ENCODE measurements around the gene BFSP2. TPM values are rescaled to one million over a fixed set of nuclear protein-coding genes. Genes with fewer than 3 reads are reported as not detected.

BFSP2 gene
- total RNA-seq, 1 donor from 2014 or later = not detected

- DNase-seq (ENCODE audit: low spot score) = no peak
- intact Hi-C loops (cut with DNase I) = no loop called here
Observed at GRCh38 chr3:133381346-133382109, 18.3 kb upstream of the BFSP2 start.

GRCh38 chr3:133383175-133383574, 16.7 kb upstream of the BFSP2 start:
- intact Hi-C loops (cut with DNase I) = no loop called here
- DNase-seq (ENCODE audit: low spot score) = no peak

GRCh38 chr3:133383741-133384140, 16.1 kb upstream of the BFSP2 start:
- intact Hi-C loops (cut with DNase I) = loop anchor here (2.0 kb wide), 2 partner anchors 343 to 653 kb away; no protein-coding TSS in a partner anchor
- DNase-seq (ENCODE audit: low spot score) = no peak

GRCh38 chr3:133384331-133385027, 15.4 kb upstream of the BFSP2 start:
- intact Hi-C loops (cut with DNase I) = loop anchor here (2.0 kb wide), 2 partner anchors 344 to 654 kb away; no protein-coding TSS in a partner anchor
- DNase-seq (ENCODE audit: low spot score) = no peak

GRCh38 chr3:133386876-133387275, 13.0 kb upstream of the BFSP2 start:
- intact Hi-C loops (cut with DNase I) = no loop called here
- no peak for DNase-seq (ENCODE audit: low spot score)

GRCh38 chr3:133387341-133387740, 12.5 kb upstream of the BFSP2 start:
- intact Hi-C loops (cut with DNase I) = no loop called here
- no peak for DNase-seq (ENCODE audit: low spot score)

GRCh38 chr3:133388696-133389395, 11.0 kb upstream of the BFSP2 start:
- no peak for DNase-seq (ENCODE audit: low spot score)
- intact Hi-C loops (cut with DNase I) = no loop called here

GRCh38 chr3:133390715-133391114, 9.1 kb upstream of the BFSP2 start:
- DNase-seq (ENCODE audit: low spot score) = no peak
- intact Hi-C loops (cut with DNase I) = no loop called here

GRCh38 chr3:133393204-133393603, 6.7 kb upstream of the BFSP2 start:
- no peak for DNase-seq (ENCODE audit: low spot score)
- intact Hi-C loops (cut with DNase I) = no loop called here

GRCh38 chr3:133393691-133394474, 6.0 kb upstream of the BFSP2 start:
- no peak for DNase-seq (ENCODE audit: low spot score)
- intact Hi-C loops (cut with DNase I) = no loop called here

GRCh38 chr3:133394561-133395311, 5.1 kb upstream of the BFSP2 start:
- intact Hi-C loops (cut with DNase I) = no loop called here
- no peak for DNase-seq (ENCODE audit: low spot score)

GRCh38 chr3:133396906-133397305, 3.0 kb upstream of the BFSP2 start:
- intact Hi-C loops (cut with DNase I) = no loop called here
- no peak for DNase-seq (ENCODE audit: low spot score)

- intact Hi-C loops (cut with DNase I) = no loop called here
- no peak for DNase-seq (ENCODE audit: low spot score)
Observed at GRCh38 chr3:133401374-133402135, 1.7 kb downstream of the BFSP2 start.

GRCh38 chr3:133404920-133405319, 5.1 kb downstream of the BFSP2 start:
- intact Hi-C loops (cut with DNase I) = no loop called here
- no peak for DNase-seq (ENCODE audit: low spot score)

- DNase-seq (ENCODE audit: low spot score) = no peak
- intact Hi-C loops (cut with DNase I) = no loop called here
Observed at GRCh38 chr3:133408366-133408765, 8.5 kb downstream of the BFSP2 start.

- intact Hi-C loops (cut with DNase I) = no loop called here
- no peak for DNase-seq (ENCODE audit: low spot score)
Observed at GRCh38 chr3:133408961-133409360, 9.1 kb downstream of the BFSP2 start.

- intact Hi-C loops (cut with DNase I) = no loop called here
- no peak for DNase-seq (ENCODE audit: low spot score)
Observed at GRCh38 chr3:133410191-133410892, 10.5 kb downstream of the BFSP2 start.

Measured in cardiac septum (tissue), 1 donor.